H9 (cell line): Measurements from ENCODE around the gene OR6B3. TPM values are rescaled to one million over a fixed set of nuclear protein-coding genes. Genes with fewer than 3 reads are reported as not detected.

Source experiments
- DNase-seq: peaks from one replicate; pipeline ENCODE4 v3.0.0-alpha.2; 2017
- H2AFZ ChIP-seq: one replicate; pipeline ENCODE4 v1.6.1; 2013; ENCODE audit warnings: mild to moderate bottlenecking, low read length, control low read depth, moderate library complexity
- H2AK5ac ChIP-seq: 2 replicates; pipeline ENCODE4 v1.6.1; 2013; ENCODE audit warnings: low read length, control low read depth, mixed read lengths; ENCODE audit not compliant: insufficient read length
- H2BK120ac ChIP-seq: one replicate; pipeline ENCODE4 v1.6.1; 2013; ENCODE audit warnings: low read depth, mild to moderate bottlenecking, low read length, control low read depth, inconsistent platforms; ENCODE audit not compliant: poor library complexity, severe bottlenecking
- H2BK12ac ChIP-seq: 2 replicates; pipeline ENCODE4 v1.6.1; 2013; ENCODE audit warnings: low read length, control low read depth, mixed read lengths, low read depth; ENCODE audit not compliant: insufficient read length
- H2BK15ac ChIP-seq: 2 replicates; pipeline ENCODE4 v1.6.1; 2013; ENCODE audit warnings: low read depth, low read length, control low read depth
- H2BK20ac ChIP-seq: one replicate; pipeline ENCODE4 v1.6.1; 2013; ENCODE audit warnings: low read depth, mild to moderate bottlenecking, low read length, control low read depth, inconsistent platforms; ENCODE audit not compliant: poor library complexity, severe bottlenecking
- H2BK5ac ChIP-seq: 2 replicates; pipeline ENCODE4 v1.6.1; 2013; ENCODE audit warnings: low read length, control low read depth, mixed read lengths; ENCODE audit not compliant: insufficient read length
- H3K14ac ChIP-seq: 2 replicates; pipeline ENCODE4 v1.6.1; 2013; ENCODE audit warnings: low read length, control low read depth; ENCODE audit not compliant: insufficient read depth
- H3K18ac ChIP-seq: 2 replicates; pipeline ENCODE4 v1.6.1; 2013; ENCODE audit warnings: low read depth, mild to moderate bottlenecking, mixed read lengths, low read length, control low read depth; ENCODE audit not compliant: insufficient read length
- H3K23ac ChIP-seq: 2 replicates; pipeline ENCODE4 v1.6.1; 2013; ENCODE audit warnings: low read length, control low read depth, mixed read lengths, low read depth; ENCODE audit not compliant: insufficient read length
- H3K23me2 ChIP-seq: 2 replicates; pipeline ENCODE4 v1.6.1; 2013; ENCODE audit warnings: low read depth, mild to moderate bottlenecking, mixed read lengths, low read length, control low read depth; ENCODE audit not compliant: insufficient read length, poor library complexity, severe bottlenecking
- H3K27ac ChIP-seq: 2 replicates; pipeline ENCODE4 v1.5.1; 2013; ENCODE audit warnings: low read length, control low read depth, mixed read lengths, low read depth; ENCODE audit not compliant: insufficient read length
- H3K27me3 ChIP-seq: 2 replicates; pipeline ENCODE4 v1.6.1; 2013; ENCODE audit warnings: low read length, control low read depth, inconsistent platforms; ENCODE audit not compliant: insufficient read depth
- H3K4ac ChIP-seq: 2 replicates; pipeline ENCODE4 v1.6.1; 2013; ENCODE audit warnings: low read depth, mild to moderate bottlenecking, control low read depth, inconsistent platforms, low read length, moderate library complexity
- H3K4me1 ChIP-seq: 2 replicates; pipeline ENCODE4 v1.6.1; 2013; ENCODE audit warnings: low read length, control low read depth, inconsistent platforms; ENCODE audit not compliant: insufficient read depth
- H3K4me2 ChIP-seq: 2 replicates; pipeline ENCODE4 v1.6.1; 2013; ENCODE audit warnings: low read length, control low read depth, mixed read lengths; ENCODE audit not compliant: insufficient read length, insufficient read depth
- H3K56ac ChIP-seq: 2 replicates; pipeline ENCODE4 v1.6.1; 2013; ENCODE audit warnings: low read depth, mild to moderate bottlenecking, mixed read lengths, low read length, control low read depth; ENCODE audit not compliant: insufficient read length
- H3K79me1 ChIP-seq: 2 replicates; pipeline ENCODE4 v1.6.1; 2013; ENCODE audit warnings: low read depth, mild to moderate bottlenecking, moderate library complexity, low read length, control low read depth, inconsistent platforms; ENCODE audit not compliant: insufficient read depth, poor library complexity, severe bottlenecking
- H3K79me2 ChIP-seq: 2 replicates; pipeline ENCODE4 v1.6.1; 2013; ENCODE audit warnings: low read length, control low read depth, inconsistent platforms; ENCODE audit not compliant: insufficient read depth
- H3K9ac ChIP-seq: 2 replicates; pipeline ENCODE4 v1.6.1; 2013; ENCODE audit warnings: low read length, control low read depth, mixed read lengths; ENCODE audit not compliant: insufficient read length; ENCODE audit errors: extremely low read depth
- H3K9me3 ChIP-seq: one replicate; pipeline ENCODE4 v1.6.1; 2013; ENCODE audit warnings: low read depth, low read length, inconsistent platforms; ENCODE audit not compliant: control insufficient read depth
- H3T11ph ChIP-seq: one replicate; pipeline ENCODE4 v1.6.1; 2013; ENCODE audit warnings: mild to moderate bottlenecking, low read length, control low read depth, inconsistent platforms
- H4K20me1 ChIP-seq: one replicate; pipeline ENCODE4 v1.6.1; 2013; ENCODE audit not compliant: control insufficient read depth, insufficient read length, insufficient read depth
- H4K5ac ChIP-seq: 2 replicates; pipeline ENCODE4 v1.6.1; 2013; ENCODE audit warnings: low read depth, mild to moderate bottlenecking, mixed read lengths, low read length, control low read depth; ENCODE audit not compliant: insufficient read length
- H4K8ac ChIP-seq: replicated peaks from 2 replicates; pipeline ENCODE4 v1.6.1; 2013; ENCODE audit warnings: low read length, control low read depth, mixed read lengths, low read depth; ENCODE audit not compliant: insufficient read length
- H4K91ac ChIP-seq: 2 replicates; pipeline ENCODE4 v1.6.1; 2013; ENCODE audit warnings: low read depth, mild to moderate bottlenecking, moderate library complexity, mixed read lengths, low read length, control low read depth; ENCODE audit not compliant: insufficient read length
- H3K27ac Mint-ChIP-seq, 3 experiments: 2 replicates in 2 of 3; 3 replicates in 1 of 3; pipeline ENCODE4 v1.8.0; 2020 to 2021; ENCODE audit warnings: mixed read lengths in 3 of 3, mild to moderate bottlenecking in 1 of 3, moderate library complexity in 1 of 3
- H3K27me3 Mint-ChIP-seq: 2 replicates; pipeline ENCODE4 v1.8.0; 2021; ENCODE audit warnings: low read depth, mild to moderate bottlenecking, moderate library complexity, mixed read lengths
- H3K36me3 Mint-ChIP-seq, 3 experiments: 2 replicates in 2 of 3; 3 replicates in 1 of 3; pipeline ENCODE4 v1.8.0; 2020 to 2021; ENCODE audit warnings: low read depth in 3 of 3, mixed read lengths in 3 of 3; ENCODE audit not compliant: insufficient read depth in 1 of 3
- H3K4me1 Mint-ChIP-seq, 2 experiments: 2 replicates each; pipeline ENCODE4 v1.8.0; 2020; ENCODE audit warnings: mixed read lengths in 2 of 2
- H3K4me3 Mint-ChIP-seq, 2 experiments: 2 replicates in 1 of 2; 3 replicates in 1 of 2; pipeline ENCODE4 v1.8.0; 2020 to 2021; ENCODE audit warnings: mild to moderate bottlenecking in 2 of 2, mixed read lengths in 2 of 2, moderate library complexity in 1 of 2
- H3K9me3 Mint-ChIP-seq, 2 experiments: 2 replicates in 1 of 2; 3 replicates in 1 of 2; pipeline ENCODE4 v1.8.0; 2020; ENCODE audit warnings: mild to moderate bottlenecking in 2 of 2, mixed read lengths in 2 of 2, moderate library complexity in 1 of 2
- WGBS: extraction: QIAGEN DNeasy Blood & Tissue Kit; methylation state at CpG from one replicate; pipeline ENCODE4 v1.1.7; 2013; ENCODE audit warnings: missing lambda C conversion rate, low lambda C conversion rate, mixed read lengths; ENCODE audit not compliant: insufficient read length; ENCODE audit errors: extremely low coverage; 5-methylcytosine and 5-hydroxymethylcytosine counted together
- total RNA-seq: library from RNA; stranded (reverse); gene quantifications from 2 replicates; pipeline ENCODE4 v1.2.1, GENCODE V29; 2021
- TF ChIP-seq, protein P1 (sequence below): fragments of 200-600 bp; sonication (generic); conservative IDR thresholded peaks from 3 replicates; pipeline ENCODE4 v1.8.0; 2021; ENCODE audit warnings: antibody characterized with exemption, mild to moderate bottlenecking

The OR6B3 gene
- total RNA-seq, 1 experiment from 2014 or later: not detected

DNA sequence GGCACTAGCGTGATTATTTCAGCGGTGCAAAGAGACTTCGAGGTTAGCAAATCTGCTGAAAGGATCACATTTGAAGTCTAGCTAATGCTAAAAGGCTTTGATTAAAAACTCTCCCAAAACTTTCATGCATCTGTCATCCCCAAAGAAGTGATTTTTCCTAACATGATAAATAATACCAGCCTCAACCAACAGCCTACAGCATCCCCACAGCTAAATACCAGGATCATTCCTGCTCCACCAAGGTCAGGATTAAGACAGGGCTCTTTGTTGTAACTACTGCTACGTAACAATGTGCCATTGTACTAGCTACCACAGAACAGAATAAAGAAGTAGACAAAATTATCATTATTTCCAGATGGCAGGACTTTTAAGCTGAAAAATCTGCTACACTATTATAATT is 1.6 kb downstream of the OR6B3 start:
- Histone ChIP-seq H3K79me2 (no peaks in the 10 kb centered on the region), H2AFZ (no peak overlapping the region), H3K4ac (no peak overlapping the region), H3K14ac (no peak overlapping the region), H4K20me1 (no peaks in the 10 kb centered on the region), H3K18ac (no peak overlapping the region), H3K56ac (no peak overlapping the region), H2BK120ac (no peak overlapping the region), H3K23me2 (no peaks in the 10 kb centered on the region), H3T11ph (no peak overlapping the region), H4K8ac (no peak overlapping the region), H3K9ac (no peak overlapping the region), H2BK15ac (no peak overlapping the region), H2BK20ac (no peak overlapping the region), H3K27me3 (peaks cover 2% of the 10 kb centered on the region; the same call in 1 of the 2 replicates), H3K23ac (no peak overlapping the region), H3K4me2 (no peak overlapping the region), H2BK5ac (no peak overlapping the region), H4K5ac (no peak overlapping the region), H2AK5ac (no peak overlapping the region), H3K27ac (no peak overlapping the region), H2BK12ac (no peak overlapping the region), H4K91ac (no peak overlapping the region), H3K9me3 (no peaks in the 10 kb centered on the region), H3K4me1 (no peaks in the 10 kb centered on the region), H3K79me1 (no peaks in the 10 kb centered on the region)
- peaks cover 52% of the 10 kb centered on the region for H3K27me3 Mint-ChIP-seq
- TF ChIP-seq, protein P1, sequence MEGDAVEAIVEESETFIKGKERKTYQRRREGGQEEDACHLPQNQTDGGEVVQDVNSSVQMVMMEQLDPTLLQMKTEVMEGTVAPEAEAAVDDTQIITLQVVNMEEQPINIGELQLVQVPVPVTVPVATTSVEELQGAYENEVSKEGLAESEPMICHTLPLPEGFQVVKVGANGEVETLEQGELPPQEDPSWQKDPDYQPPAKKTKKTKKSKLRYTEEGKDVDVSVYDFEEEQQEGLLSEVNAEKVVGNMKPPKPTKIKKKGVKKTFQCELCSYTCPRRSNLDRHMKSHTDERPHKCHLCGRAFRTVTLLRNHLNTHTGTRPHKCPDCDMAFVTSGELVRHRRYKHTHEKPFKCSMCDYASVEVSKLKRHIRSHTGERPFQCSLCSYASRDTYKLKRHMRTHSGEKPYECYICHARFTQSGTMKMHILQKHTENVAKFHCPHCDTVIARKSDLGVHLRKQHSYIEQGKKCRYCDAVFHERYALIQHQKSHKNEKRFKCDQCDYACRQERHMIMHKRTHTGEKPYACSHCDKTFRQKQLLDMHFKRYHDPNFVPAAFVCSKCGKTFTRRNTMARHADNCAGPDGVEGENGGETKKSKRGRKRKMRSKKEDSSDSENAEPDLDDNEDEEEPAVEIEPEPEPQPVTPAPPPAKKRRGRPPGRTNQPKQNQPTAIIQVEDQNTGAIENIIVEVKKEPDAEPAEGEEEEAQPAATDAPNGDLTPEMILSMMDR: no peak
- H3K27ac Mint-ChIP-seq: no peak overlapping the region
- H3K9me3 Mint-ChIP-seq: no peaks in the 10 kb centered on the region
- DNase-seq: no peak
- H3K4me3 Mint-ChIP-seq: no peak overlapping the region
- H3K4me1 Mint-ChIP-seq: peaks cover 0 to 3% of the 10 kb centered on the region in 2 experiments; a peak in 2 of 4 replicates
- no CpG with 5 or more reads among the region's 4 CpGs for WGBS
- no peaks in the 10 kb centered on the region for H3K36me3 Mint-ChIP-seq
